CD14-positive monocyte (primary cell): ENCODE results near the gene SLC1A2. TPM values are rescaled to one million over a fixed set of nuclear protein-coding genes. Genes with fewer than 3 reads are reported as not detected.

Experiments used
- DNase-seq, 3 donors: peaks; one replicate each; pipeline ENCODE4 v3.0.0-alpha.2; 2011 to 2022
- H2AFZ ChIP-seq: 2 replicates; pipeline ENCODE4 v1.6.0; 2012; ENCODE audit warnings: mild to moderate bottlenecking, low read depth, low read length, inconsistent platforms; ENCODE audit not compliant: insufficient read depth, poor library complexity, severe bottlenecking
- H3K27ac ChIP-seq, 2 donors: 1 replicate in 1 of 2; 2 replicates in 1 of 2; pipeline ENCODE4 v1.5.1; 2012 to 2013; ENCODE audit warnings: low read length in 2 of 2, control low read depth in 1 of 2, inconsistent platforms in 1 of 2, low read depth in 1 of 2, mild to moderate bottlenecking in 1 of 2
- H3K27me3 ChIP-seq, 2 donors: one replicate each; pipeline versions ENCODE4 v1.6.0 to v1.6.1; 2011 to 2013; ENCODE audit warnings: low read length in 2 of 2; ENCODE audit not compliant: control insufficient read depth in 2 of 2, insufficient read depth in 2 of 2
- H3K36me3 ChIP-seq, 2 donors: replicated peaks in 1 of 2; 1 replicate in 1 of 2; 2 replicates in 1 of 2; pipeline versions ENCODE4 v1.5.1 to v1.6.1; 2012 to 2013; ENCODE audit warnings: low read length in 2 of 2, control low read depth in 1 of 2, inconsistent platforms in 1 of 2, mild to moderate bottlenecking in 1 of 2; ENCODE audit not compliant: insufficient read depth in 2 of 2, control insufficient read depth in 1 of 2
- H3K4me1 ChIP-seq, 2 donors: 1 replicate in 1 of 2; 2 replicates in 1 of 2; pipeline versions ENCODE4 v1.5.1 to v1.6.1; 2012 to 2013; ENCODE audit warnings: low read length in 2 of 2, control low read depth in 1 of 2, inconsistent platforms in 1 of 2, mild to moderate bottlenecking in 1 of 2, moderate library complexity in 1 of 2; ENCODE audit not compliant: insufficient read depth in 2 of 2, control insufficient read depth in 1 of 2
- H3K4me2 ChIP-seq: replicated peaks from 2 replicates; pipeline ENCODE3; 2012; ENCODE audit warnings: low read length, moderate library complexity, mild to moderate bottlenecking; ENCODE audit not compliant: poor library complexity, severe bottlenecking; ENCODE audit errors: extremely low read depth
- H3K4me3 ChIP-seq, 3 experiments: fragments of 200-600 bp in 1 of 3; sonication (generic) in 1 of 3; replicated peaks in 1 of 3; 1 replicate in 2 of 3; 2 replicates in 1 of 3; pipeline ENCODE4 v1.5.1; 2011 to 2013; ENCODE audit warnings: low read length in 3 of 3, mild to moderate bottlenecking in 3 of 3, control low read depth in 2 of 3, low read depth in 2 of 3, inconsistent platforms in 1 of 3, moderate library complexity in 1 of 3
- H3K79me2 ChIP-seq: 2 replicates; pipeline ENCODE4 v1.6.0; 2012; ENCODE audit warnings: mild to moderate bottlenecking, control low read depth, inconsistent platforms, low read length, moderate library complexity; ENCODE audit not compliant: insufficient read depth
- H3K9ac ChIP-seq: 2 replicates; pipeline ENCODE4 v1.6.0; 2017; ENCODE audit warnings: low read length, mild to moderate bottlenecking; ENCODE audit not compliant: insufficient read depth, poor library complexity, severe bottlenecking
- H3K9me3 ChIP-seq, 2 donors: replicated peaks in 1 of 2; 1 replicate in 1 of 2; 2 replicates in 1 of 2; pipeline versions ENCODE4 v1.5.1 to v1.6.1; 2012 to 2013; ENCODE audit warnings: low read length in 2 of 2, control low read depth in 1 of 2; ENCODE audit not compliant: control insufficient read depth in 1 of 2, insufficient read depth in 1 of 2
- H4K20me1 ChIP-seq: 2 replicates; pipeline ENCODE4 v1.6.0; 2012; ENCODE audit warnings: mild to moderate bottlenecking, low read length, control low read depth, moderate library complexity; ENCODE audit not compliant: insufficient read depth
- H3K27ac Mint-ChIP-seq, 7 donors: one replicate each; pipeline ENCODE4 v1.8.0; 2020; ENCODE audit warnings: mild to moderate bottlenecking in 7 of 7, mixed read lengths in 7 of 7, moderate library complexity in 6 of 7, inconsistent platforms in 2 of 7
- H3K27me3 Mint-ChIP-seq, 3 donors: one replicate each; pipeline ENCODE4 v1.8.0; 2021 to 2022; ENCODE audit warnings: low read depth in 3 of 3, mild to moderate bottlenecking in 3 of 3, mixed read lengths in 3 of 3, moderate library complexity in 3 of 3, inconsistent platforms in 1 of 3
- H3K36me3 Mint-ChIP-seq, 2 donors: one replicate each; pipeline ENCODE4 v1.8.0; 2020; ENCODE audit warnings: mixed read lengths in 2 of 2, inconsistent platforms in 1 of 2, mild to moderate bottlenecking in 1 of 2
- H3K4me1 Mint-ChIP-seq: one replicate; pipeline ENCODE4 v1.8.0; 2020; ENCODE audit warnings: mild to moderate bottlenecking, mixed read lengths
- H3K4me3 Mint-ChIP-seq, 2 donors: one replicate each; pipeline ENCODE4 v1.8.0; 2020; ENCODE audit warnings: mild to moderate bottlenecking in 2 of 2, mixed read lengths in 2 of 2, moderate library complexity in 1 of 2
- H3K9me3 Mint-ChIP-seq, 7 donors: one replicate each; pipeline ENCODE4 v1.8.0; 2020 to 2022; ENCODE audit warnings: mixed read lengths in 7 of 7, mild to moderate bottlenecking in 6 of 7, moderate library complexity in 6 of 7, inconsistent platforms in 2 of 7
- WGBS: methylation state at CpG from one replicate; pipeline ENCODE4 v1.1.5; 2013; ENCODE audit warnings: missing lambda C conversion rate; ENCODE audit not compliant: insufficient coverage; 5-methylcytosine and 5-hydroxymethylcytosine counted together
- intact Hi-C, 2 donors: fragments of 100-400 bp; cut with micrococcal nuclease; formaldehyde crosslinking; loops; one replicate each; pipeline versions ENCODE4 v1.15.0 to v1.15.1; 2023
- polyA plus RNA-seq, 3 donors: library from polyadenylated mRNA; depleted of rRNA in 1 of 3; unstranded in 2 of 3; stranded (reverse) in 1 of 3; fragments of 300-500 nt in 2 of 3; fragments of >200 nt in 1 of 3; fragmentation: Illumina TruSeq in 2 of 3; gene quantifications; 1 replicate in 2 of 3; 2 replicates in 1 of 3; pipeline ENCODE4 v1.2.3, GENCODE V29; 2012 to 2021
- TF ChIP-seq, protein P1 (sequence below): fragments of 200-600 bp; IDR thresholded peaks from one replicate; pipeline ENCODE4 v1.8.0; 2022; ENCODE audit warnings: antibody characterized with exemption, mild to moderate bottlenecking

Gene SLC1A2
- polyA plus RNA-seq, 3 donors, result 0.07 TPM; not detected in 2

DNA sequence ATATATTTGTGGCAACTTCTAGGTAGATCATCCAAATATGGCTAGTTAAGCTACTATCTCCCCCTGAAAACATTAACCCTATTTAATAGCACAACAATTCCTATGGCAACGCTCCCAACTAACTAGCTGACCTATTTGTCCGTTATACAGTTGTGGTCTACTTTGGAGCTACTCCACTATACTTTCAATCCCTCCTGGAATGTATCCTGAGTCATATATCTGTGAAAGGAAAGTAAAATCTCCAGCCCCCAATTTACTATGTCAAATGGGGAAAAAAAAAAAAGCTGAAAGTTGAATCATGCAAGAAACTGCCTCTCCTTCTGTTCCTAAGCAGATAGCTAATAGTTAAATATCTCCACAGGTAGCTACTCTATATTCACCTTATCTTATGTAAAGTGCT, 151.9 kb downstream of the SLC1A2 start:
- Histone ChIP-seq H3K27me3 (no peaks in the 10 kb centered on the region), H3K9me3 (no peaks in the 10 kb centered on the region), H3K79me2 (no peaks in the 10 kb centered on the region), H2AFZ (no peak overlapping the region), H3K27ac (no peak overlapping the region), H3K9ac (no peak overlapping the region), H3K4me2 (no peak overlapping the region), H4K20me1 (no peaks in the 10 kb centered on the region), H3K36me3 (no peaks in the 10 kb centered on the region), H3K4me1 (peaks cover 6 to 14% of the 10 kb centered on the region in 2 donors), H3K4me3 (no peak overlapping the region)
- Mint-ChIP-seq H3K36me3 (no peaks in the 10 kb centered on the region), H3K27ac (no peak overlapping the region), H3K4me3 (no peak overlapping the region), H3K4me1 (peaks cover 16% of the 10 kb centered on the region), H3K27me3 (peaks cover 0 to 2% (median 0%) of the 10 kb centered on the region in 3 donors), H3K9me3 (peaks cover 0 to 5% (median 0%) of the 10 kb centered on the region in 7 donors)
- TF ChIP-seq, protein P1, sequence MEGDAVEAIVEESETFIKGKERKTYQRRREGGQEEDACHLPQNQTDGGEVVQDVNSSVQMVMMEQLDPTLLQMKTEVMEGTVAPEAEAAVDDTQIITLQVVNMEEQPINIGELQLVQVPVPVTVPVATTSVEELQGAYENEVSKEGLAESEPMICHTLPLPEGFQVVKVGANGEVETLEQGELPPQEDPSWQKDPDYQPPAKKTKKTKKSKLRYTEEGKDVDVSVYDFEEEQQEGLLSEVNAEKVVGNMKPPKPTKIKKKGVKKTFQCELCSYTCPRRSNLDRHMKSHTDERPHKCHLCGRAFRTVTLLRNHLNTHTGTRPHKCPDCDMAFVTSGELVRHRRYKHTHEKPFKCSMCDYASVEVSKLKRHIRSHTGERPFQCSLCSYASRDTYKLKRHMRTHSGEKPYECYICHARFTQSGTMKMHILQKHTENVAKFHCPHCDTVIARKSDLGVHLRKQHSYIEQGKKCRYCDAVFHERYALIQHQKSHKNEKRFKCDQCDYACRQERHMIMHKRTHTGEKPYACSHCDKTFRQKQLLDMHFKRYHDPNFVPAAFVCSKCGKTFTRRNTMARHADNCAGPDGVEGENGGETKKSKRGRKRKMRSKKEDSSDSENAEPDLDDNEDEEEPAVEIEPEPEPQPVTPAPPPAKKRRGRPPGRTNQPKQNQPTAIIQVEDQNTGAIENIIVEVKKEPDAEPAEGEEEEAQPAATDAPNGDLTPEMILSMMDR, result no peak
- DNase-seq, result no peak
- no CpG with 5 or more reads among the region's 2 CpGs for WGBS
- intact Hi-C loops, result no loop called here

DNA sequence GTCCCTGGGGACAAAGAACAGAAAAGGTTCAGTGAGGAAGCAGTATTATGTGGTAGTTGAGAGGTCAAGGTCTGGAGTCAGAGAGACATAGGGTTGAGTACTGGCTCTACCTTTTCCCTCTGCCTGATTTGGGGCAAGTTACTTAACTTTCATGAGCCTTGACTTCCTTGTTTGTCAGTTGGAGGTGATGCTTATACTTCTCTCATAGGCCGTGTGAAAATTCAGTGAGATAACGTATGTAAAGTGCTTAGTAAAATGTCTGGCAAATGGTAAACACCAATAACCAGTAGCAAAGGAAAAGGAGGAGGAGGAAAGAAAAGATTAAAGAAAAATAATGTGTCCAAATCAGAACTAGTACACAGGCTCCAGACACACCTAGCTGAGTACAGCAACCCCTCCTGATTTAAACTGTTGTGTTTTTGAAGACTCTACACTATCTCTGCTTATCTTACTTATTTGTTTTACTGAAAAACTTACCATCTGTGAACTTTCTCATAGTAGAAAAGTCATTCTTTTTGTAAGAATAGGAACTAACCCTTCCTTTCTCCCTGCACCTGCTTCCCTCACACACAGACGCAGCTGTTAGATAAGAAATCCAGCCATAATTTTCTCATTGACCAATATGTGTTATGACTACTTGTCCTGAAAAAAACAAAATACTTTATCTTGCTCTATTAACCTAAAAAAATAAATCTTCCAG, 153.5 kb downstream of the SLC1A2 start:
- intact Hi-C loops, result no loop called here
- no peak overlapping the region for H3K4me3 ChIP-seq
- no peak overlapping the region for H3K4me2 ChIP-seq
- no peaks in the 10 kb centered on the region for H4K20me1 ChIP-seq
- no peaks in the 10 kb centered on the region for H3K36me3 ChIP-seq
- peaks cover 0 to 5% (median 0%) of the 10 kb centered on the region in 7 donors for H3K9me3 Mint-ChIP-seq
- no peaks in the 10 kb centered on the region for H3K9me3 ChIP-seq
- no peak overlapping the region for H3K4me3 Mint-ChIP-seq
- no peak overlapping the region for H3K9ac ChIP-seq
- TF ChIP-seq, protein P1, result no peak
- peak overlapping the region in 1 of 7 donors; percentile 2 for H3K27ac Mint-ChIP-seq
- no peak for DNase-seq
- H3K36me3 Mint-ChIP-seq, result no peaks in the 10 kb centered on the region
- H3K4me1 ChIP-seq, result peaks cover 0 to 4% of the 10 kb centered on the region in 2 donors
- no peaks in the 10 kb centered on the region for H3K79me2 ChIP-seq
- no peak overlapping the region for H2AFZ ChIP-seq
- H3K4me1 Mint-ChIP-seq, result peaks cover 7% of the 10 kb centered on the region
- H3K27me3 Mint-ChIP-seq, result peaks cover 0 to 2% (median 0%) of the 10 kb centered on the region in 3 donors
- WGBS, result no CpG with 5 or more reads among the region's 3 CpGs
- H3K27ac ChIP-seq, result no peak overlapping the region
- H3K27me3 ChIP-seq, result no peaks in the 10 kb centered on the region
